HUES48 (cell line): ENCODE results near the gene KCTD1.

Experiments used
- H3K27ac ChIP-seq: one replicate; pipeline ENCODE4 v1.7.0; 2013; ENCODE audit warnings: low read depth, low read length, inconsistent platforms
- H3K27me3 ChIP-seq: 2 replicates; pipeline ENCODE4 v1.6.1; 2013; ENCODE audit warnings: mild to moderate bottlenecking, low read length; ENCODE audit not compliant: control insufficient read depth, insufficient read depth
- H3K36me3 ChIP-seq: 2 replicates; pipeline ENCODE4 v1.6.1; 2013; ENCODE audit warnings: low read length; ENCODE audit not compliant: control insufficient read depth, insufficient read depth
- H3K4me1 ChIP-seq: 2 replicates; pipeline ENCODE4 v1.6.1; 2013; ENCODE audit warnings: mild to moderate bottlenecking, low read length; ENCODE audit not compliant: control insufficient read depth, insufficient read depth
- H3K4me3 ChIP-seq: 2 replicates; pipeline ENCODE4 v1.5.1; 2013; ENCODE audit warnings: mild to moderate bottlenecking, low read depth, low read length
- H3K9ac ChIP-seq: 2 replicates; pipeline ENCODE4 v1.6.1; 2013; ENCODE audit warnings: mild to moderate bottlenecking, low read depth, low read length, moderate library complexity
- H3K9me3 ChIP-seq: 2 replicates; pipeline ENCODE4 v1.6.1; 2013; ENCODE audit warnings: low read length; ENCODE audit not compliant: control insufficient read depth, insufficient read depth

Gene KCTD1

GRCh38 chr18:26516964-26517363 lies 31.4 kb downstream of the KCTD1 start:
- H3K4me3 ChIP-seq = no peak overlapping the region
- H3K27me3 ChIP-seq = no peaks in the 10 kb centered on the region
- no peaks in the 10 kb centered on the region for H3K36me3 ChIP-seq
- H3K4me1 ChIP-seq = peaks cover 9% of the 10 kb centered on the region
- no peaks in the 10 kb centered on the region for H3K9me3 ChIP-seq
- no peak overlapping the region for H3K27ac ChIP-seq
- H3K9ac ChIP-seq = no peak overlapping the region

GRCh38 chr18:26515643-26516487 lies 32.5 kb downstream of the KCTD1 start:
- no peak overlapping the region for H3K4me3 ChIP-seq
- H3K9ac ChIP-seq = no peak overlapping the region
- peak overlapping the region; percentile 69 for H3K27ac ChIP-seq
- no peaks in the 10 kb centered on the region for H3K27me3 ChIP-seq
- no peaks in the 10 kb centered on the region for H3K36me3 ChIP-seq
- H3K9me3 ChIP-seq = no peaks in the 10 kb centered on the region
- H3K4me1 ChIP-seq = peaks cover 9% of the 10 kb centered on the region

DNA sequence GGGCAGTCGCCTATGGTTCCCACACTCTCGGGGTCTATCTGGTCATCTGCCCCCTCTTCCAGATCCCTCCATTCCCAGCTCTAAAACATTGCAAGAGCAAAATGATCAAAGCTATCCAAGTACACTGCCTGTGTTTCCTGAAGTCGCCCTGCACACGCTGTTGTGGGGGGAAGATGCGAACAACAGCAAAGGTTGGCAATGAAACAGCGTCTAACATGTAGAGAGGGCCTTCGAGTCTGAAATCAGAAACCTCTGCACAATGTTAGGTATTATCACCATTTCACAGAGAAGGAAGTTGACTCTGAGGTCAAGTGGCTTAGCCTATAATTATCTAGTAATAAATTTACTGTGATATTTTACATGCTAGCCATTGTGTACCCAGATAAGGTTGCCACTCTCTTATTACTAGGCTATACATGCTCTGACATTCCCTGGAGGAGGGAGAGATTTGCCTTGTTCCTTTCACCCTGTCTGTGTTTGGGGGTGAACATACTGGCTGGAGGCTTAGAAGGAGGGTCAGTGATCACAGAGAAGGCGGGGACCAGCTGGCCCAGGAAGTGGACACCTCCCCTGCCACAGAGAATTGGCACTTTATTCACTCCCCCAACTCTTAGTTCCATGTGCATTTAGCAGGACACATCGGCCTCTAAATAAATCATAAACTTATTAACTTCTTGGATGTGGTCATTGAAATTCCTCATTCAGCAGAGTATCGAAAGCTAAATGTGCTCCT lies 36.8 kb downstream of the KCTD1 start:
- H3K9me3 ChIP-seq = no peaks in the 10 kb centered on the region
- no peak overlapping the region for H3K4me3 ChIP-seq
- no peak overlapping the region for H3K9ac ChIP-seq
- H3K4me1 ChIP-seq = peaks cover 9% of the 10 kb centered on the region
- H3K27me3 ChIP-seq = no peaks in the 10 kb centered on the region
- no peak overlapping the region for H3K27ac ChIP-seq
- H3K36me3 ChIP-seq = no peaks in the 10 kb centered on the region

DNA sequence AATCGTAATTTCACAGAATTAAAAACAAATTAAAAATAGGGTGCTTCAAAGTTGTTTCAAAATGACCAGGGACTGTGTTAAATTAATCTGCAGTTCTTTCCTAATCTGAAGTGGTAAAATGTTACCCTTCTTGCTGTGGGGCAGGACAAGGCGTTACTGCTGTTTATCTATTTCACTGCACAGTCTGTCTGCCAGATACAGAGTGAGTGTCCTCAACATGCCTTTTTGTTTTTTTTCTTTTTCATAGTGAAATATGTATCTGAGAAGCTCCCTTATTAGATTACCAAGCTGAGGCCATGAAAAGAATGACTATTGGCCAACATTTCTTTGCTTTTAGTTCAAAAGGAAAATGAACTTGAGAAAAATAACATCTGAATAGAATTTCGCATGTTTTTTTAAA lies 38.0 kb downstream of the KCTD1 start:
- H3K4me1 ChIP-seq = no peaks in the 10 kb centered on the region
- no peaks in the 10 kb centered on the region for H3K36me3 ChIP-seq
- no peak overlapping the region for H3K27ac ChIP-seq
- H3K27me3 ChIP-seq = no peaks in the 10 kb centered on the region
- no peak overlapping the region for H3K4me3 ChIP-seq
- H3K9ac ChIP-seq = no peak overlapping the region
- no peaks in the 10 kb centered on the region for H3K9me3 ChIP-seq

DNA sequence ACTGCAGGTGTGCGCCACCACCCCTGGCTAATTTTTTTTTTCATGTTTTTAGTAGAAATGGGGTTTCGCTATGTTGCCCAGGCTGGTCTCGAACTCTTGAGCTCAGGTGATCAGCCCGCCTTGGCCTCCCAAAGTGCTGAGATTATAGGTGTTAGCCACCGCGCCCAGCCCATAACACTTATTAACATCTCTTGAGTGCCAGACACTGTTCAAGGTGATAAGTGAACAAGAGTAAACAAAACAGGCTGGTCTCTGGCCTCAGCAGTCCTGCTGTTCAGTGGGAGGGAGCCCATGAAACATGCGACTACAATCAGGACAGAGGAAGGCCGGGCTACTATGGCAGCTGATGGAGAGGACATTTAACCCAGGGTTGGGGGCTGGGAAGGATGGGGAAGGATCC lies 42.3 kb downstream of the KCTD1 start:
- H3K36me3 ChIP-seq = no peaks in the 10 kb centered on the region

DNA sequence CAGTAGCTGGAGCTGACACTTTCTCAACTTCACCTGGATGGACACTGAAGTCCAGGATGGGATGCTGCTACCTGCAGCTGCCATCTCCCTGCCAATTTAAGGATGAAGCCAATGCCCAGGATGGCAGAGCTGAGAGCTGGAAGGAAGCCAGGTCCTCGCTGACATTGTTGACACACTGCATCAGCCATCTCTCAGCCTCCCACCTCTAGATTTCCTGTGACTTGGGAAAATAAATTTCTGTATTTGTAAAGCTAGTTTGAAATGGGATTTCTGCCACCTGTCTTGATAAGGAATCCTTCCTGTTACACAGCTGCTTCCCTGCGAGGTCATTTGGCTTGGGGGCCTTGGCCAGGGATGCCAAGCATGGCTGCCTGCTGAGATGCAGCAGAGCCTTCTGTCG lies 43.5 kb downstream of the KCTD1 start:
- Histone ChIP-seq H3K36me3 (no peaks in the 10 kb centered on the region), H3K27me3 (no peaks in the 10 kb centered on the region), H3K4me1 (no peaks in the 10 kb centered on the region), H3K27ac (no peak overlapping the region), H3K9me3 (no peaks in the 10 kb centered on the region), H3K4me3 (no peak overlapping the region), H3K9ac (no peak overlapping the region)

More for the DNA sequence above, 42.3 kb downstream of the KCTD1 start:
- Histone ChIP-seq H3K9ac (no peak overlapping the region), H3K27me3 (no peaks in the 10 kb centered on the region), H3K9me3 (no peaks in the 10 kb centered on the region), H3K27ac (no peak overlapping the region), H3K4me1 (no peaks in the 10 kb centered on the region), H3K4me3 (no peak overlapping the region)

DNA sequence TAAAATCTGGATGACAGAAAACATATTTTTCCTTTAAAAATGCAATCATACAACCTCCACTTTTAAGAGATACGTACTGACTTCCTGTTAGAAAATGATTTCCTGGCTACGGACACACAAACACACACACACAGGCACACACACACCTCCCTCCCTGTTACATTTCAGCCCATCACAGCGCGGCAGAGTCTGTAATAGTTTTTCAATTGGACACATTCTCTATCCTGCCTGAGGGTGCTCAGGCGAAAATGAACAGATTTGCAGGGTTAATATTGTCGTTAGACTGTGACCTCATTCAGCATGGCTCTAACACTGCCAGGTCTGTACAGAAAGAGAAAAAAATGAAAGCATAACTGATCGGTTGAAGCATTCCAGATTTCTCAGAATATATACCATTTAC lies 45.0 kb downstream of the KCTD1 start:
- no peak overlapping the region for H3K4me3 ChIP-seq
- H3K4me1 ChIP-seq = no peaks in the 10 kb centered on the region
- H3K27ac ChIP-seq = no peak overlapping the region
- H3K27me3 ChIP-seq = no peaks in the 10 kb centered on the region
- no peaks in the 10 kb centered on the region for H3K36me3 ChIP-seq
- no peaks in the 10 kb centered on the region for H3K9me3 ChIP-seq
- H3K9ac ChIP-seq = no peak overlapping the region

DNA sequence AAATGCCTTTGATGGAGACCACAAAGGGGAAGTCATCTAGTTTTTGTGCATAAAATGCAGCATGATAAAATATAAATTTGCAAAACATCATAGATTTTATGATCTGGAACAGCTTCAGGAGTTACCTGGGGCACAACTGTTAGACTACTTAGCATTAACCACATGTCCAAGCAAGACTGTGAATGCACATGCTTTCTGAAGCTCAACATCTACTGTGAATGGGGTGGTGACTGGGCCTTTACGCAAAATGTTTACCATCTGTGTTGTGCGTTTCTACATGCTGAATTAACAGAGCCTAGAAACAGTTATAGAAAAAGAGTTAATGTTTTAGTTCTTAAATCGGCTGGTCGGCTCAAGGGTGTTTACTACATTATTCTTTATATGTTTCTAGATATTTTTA lies 45.5 kb downstream of the KCTD1 start:
- Histone ChIP-seq H3K9ac (no peak overlapping the region), H3K27ac (no peak overlapping the region), H3K9me3 (no peaks in the 10 kb centered on the region), H3K4me1 (no peaks in the 10 kb centered on the region), H3K36me3 (no peaks in the 10 kb centered on the region), H3K4me3 (no peak overlapping the region), H3K27me3 (no peaks in the 10 kb centered on the region)

DNA sequence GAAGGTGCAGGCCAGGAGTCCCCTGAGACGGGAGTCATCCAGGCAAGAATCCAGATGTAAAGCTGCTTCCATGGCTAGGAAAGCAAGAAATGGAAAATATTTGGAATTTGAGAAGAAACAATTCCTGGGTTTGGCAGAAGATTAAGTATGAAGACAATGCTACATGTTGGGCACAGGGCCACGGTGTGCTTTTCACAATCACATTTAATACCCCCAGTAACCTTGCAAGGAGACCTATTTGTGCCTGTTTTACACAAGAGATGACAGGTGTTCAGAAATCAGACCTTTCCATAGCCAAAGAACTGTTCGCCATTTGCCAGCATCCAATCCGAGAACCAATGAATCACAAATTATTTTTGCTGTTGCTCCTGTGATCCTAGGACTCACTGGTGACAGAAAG lies 50.5 kb downstream of the KCTD1 start:
- no peak overlapping the region for H3K4me3 ChIP-seq
- no peaks in the 10 kb centered on the region; the same call in 1 of the 2 replicates for H3K36me3 ChIP-seq
- H3K9ac ChIP-seq = no peak overlapping the region
- no peaks in the 10 kb centered on the region for H3K27me3 ChIP-seq
- no peak overlapping the region for H3K27ac ChIP-seq
- no peaks in the 10 kb centered on the region for H3K9me3 ChIP-seq
- no peaks in the 10 kb centered on the region for H3K4me1 ChIP-seq

DNA sequence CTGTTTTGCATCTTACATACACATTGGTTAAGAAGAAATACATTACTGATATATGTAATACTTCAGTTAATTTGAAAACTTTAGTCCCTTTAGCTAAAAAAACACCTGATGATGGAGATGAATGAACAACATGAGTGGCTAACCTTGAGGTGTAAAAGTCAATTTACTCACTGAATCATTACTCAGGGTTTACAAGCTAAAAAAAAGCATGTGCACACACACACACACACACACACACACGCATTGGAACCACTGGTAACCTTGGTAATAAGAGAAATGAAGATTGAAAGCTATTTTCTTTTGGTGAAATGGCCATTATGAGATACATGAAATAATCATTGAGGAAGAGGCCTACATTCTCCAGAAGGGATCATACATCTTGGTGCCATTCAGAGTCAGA lies 51.8 kb downstream of the KCTD1 start:
- H3K27me3 ChIP-seq = no peaks in the 10 kb centered on the region
- no peak overlapping the region for H3K4me3 ChIP-seq
- H3K27ac ChIP-seq = no peak overlapping the region
- no peaks in the 10 kb centered on the region; the same call in 1 of the 2 replicates for H3K36me3 ChIP-seq
- no peaks in the 10 kb centered on the region for H3K4me1 ChIP-seq
- H3K9ac ChIP-seq = no peak overlapping the region
- no peaks in the 10 kb centered on the region for H3K9me3 ChIP-seq

DNA sequence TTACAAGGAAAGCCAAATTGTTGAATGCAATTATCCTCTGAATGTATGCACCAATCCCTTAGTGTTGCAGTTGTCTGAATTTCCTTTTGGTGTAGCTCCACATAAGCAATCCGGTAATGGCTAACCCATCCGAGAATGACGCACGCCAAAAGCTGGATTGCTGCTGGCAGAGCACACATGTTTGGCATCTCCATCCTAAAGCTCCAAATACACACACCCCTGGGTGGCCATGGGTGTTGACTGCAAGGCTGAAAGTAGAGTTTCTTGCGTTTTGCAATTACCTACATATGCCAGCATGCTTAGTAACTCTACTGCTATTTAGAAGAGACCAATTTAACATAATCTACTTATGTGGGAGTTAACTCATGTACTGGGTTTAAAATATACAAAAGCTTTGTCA lies 53.1 kb downstream of the KCTD1 start:
- no peak overlapping the region for H3K4me3 ChIP-seq
- no peak overlapping the region for H3K27ac ChIP-seq

More for the DNA sequence above, 53.1 kb downstream of the KCTD1 start:
- H3K36me3 ChIP-seq = no peaks in the 10 kb centered on the region; the same call in 1 of the 2 replicates
- H3K9ac ChIP-seq = no peak overlapping the region
- H3K4me1 ChIP-seq = no peaks in the 10 kb centered on the region
- no peaks in the 10 kb centered on the region for H3K27me3 ChIP-seq
- H3K9me3 ChIP-seq = no peaks in the 10 kb centered on the region
